Anterior cingulate cortex (tissue), 58 donors: Measurements from ENCODE around the gene STAC3.

Source experiments
- DNase-seq, 58 donors: peaks; one replicate each; lab custom pipeline; 2025; lab: John Stamatoyannopoulos, UW

Gene STAC3

DNA sequence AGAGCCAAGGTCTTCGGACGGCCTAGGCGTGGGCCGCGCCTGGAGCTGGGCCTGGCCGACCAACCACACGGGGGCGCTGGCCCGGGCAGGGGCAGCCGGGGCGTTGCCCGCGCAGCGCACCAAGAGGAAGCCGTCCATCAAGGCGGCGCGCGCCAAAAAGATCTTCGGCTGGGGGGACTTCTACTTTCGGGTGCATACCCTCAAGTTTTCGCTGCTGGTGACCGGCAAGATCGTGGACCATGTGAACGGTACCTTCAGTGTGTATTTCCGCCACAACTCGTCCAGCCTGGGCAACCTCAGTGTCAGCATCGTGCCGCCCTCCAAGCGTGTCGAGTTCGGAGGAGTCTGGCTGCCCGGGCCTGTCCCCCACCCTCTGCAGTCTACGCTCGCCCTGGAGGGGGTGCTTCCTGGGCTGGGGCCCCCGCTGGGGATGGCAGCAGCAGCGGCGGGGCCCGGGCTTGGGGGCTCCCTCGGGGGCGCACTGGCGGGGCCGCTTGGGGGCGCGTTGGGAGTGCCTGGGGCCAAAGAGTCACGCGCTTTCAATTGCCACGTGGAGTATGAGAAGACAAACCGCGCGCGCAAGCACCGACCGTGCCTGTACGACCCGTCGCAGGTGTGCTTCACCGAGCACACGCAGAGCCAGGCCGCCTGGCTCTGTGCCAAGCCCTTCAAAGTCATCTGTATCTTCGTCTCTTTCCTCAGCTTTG is 25.9 kb downstream of the STAC3 start:
- DNase-seq: no peak

DNA sequence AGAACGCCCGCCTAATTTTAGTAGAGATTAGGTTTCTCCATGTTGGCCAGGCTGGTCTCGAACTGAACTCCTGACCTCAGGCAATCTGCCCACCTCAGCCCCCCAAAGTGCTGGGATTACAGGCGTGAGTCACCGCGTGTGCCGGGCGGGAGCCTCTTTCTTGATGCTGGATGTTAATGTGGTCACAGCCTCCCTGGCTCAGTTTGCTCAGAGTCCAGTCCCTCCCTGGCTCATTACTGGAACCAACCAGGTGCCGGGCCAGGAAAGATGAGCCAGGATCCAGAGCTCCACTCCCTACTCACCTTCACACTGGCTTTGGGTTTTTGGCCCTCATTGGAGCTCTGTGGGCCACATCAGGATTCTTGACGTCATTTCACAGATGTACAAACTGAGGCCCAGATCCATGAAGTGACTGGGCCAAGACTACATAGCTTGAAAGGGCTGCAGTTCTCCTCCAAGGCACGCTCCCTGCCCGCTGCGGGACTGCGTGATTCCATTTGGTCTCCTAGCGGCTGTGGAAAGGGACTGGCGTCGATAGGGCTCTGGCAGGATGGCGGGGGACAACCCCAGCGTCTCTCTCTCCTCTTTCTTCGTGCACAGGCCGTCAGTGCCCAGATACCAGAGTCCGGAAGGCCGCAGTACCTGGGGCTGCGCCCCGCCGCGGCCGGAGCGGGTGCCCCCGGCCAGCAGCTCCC is 26.6 kb downstream of the STAC3 start:
- no peak for DNase-seq

DNA sequence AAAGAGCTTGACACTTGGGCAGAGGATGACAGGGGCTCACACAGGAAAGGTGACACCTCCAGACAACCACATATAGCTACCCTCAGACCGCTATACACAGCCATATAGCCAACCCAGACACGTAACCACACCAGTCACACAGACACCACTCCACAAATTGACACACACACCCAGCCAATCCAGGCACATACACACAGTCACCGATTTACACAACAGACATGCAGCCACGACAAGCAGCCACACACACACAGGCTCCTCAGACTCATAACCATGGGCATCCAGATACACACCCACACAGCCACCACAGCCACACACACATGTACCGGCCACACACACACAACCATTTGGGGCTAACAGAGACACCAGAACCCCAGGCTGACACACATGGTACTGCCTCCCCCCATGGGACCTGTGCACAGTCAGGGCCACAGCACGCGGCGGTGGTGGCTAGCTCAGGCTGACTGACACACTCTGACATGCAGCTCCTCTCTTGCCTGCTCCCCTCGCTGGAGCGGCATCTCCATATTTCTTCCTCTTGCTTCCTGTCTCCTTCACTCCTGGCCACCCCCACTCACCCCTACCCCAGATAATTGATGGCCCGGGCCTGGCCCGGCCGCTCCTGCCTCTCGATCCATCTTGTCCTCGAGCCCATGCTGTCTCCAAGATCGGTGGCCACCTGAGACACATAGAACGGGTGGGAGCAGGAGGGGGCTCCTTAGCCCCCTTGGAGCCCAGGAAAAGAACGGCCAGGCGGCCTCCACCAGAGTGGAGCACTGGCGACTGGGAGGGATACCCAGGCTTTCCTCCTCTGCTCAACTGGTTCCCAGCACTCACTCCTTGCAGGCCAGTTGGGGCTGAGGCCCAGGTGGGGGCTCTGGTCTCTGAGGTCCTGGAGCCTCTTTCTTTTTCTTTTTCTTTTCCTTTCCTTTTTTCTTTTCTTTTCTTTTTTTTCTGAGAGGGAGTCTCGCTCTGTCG is 27.5 kb downstream of the STAC3 start:
- DNase-seq: no peak

DNA sequence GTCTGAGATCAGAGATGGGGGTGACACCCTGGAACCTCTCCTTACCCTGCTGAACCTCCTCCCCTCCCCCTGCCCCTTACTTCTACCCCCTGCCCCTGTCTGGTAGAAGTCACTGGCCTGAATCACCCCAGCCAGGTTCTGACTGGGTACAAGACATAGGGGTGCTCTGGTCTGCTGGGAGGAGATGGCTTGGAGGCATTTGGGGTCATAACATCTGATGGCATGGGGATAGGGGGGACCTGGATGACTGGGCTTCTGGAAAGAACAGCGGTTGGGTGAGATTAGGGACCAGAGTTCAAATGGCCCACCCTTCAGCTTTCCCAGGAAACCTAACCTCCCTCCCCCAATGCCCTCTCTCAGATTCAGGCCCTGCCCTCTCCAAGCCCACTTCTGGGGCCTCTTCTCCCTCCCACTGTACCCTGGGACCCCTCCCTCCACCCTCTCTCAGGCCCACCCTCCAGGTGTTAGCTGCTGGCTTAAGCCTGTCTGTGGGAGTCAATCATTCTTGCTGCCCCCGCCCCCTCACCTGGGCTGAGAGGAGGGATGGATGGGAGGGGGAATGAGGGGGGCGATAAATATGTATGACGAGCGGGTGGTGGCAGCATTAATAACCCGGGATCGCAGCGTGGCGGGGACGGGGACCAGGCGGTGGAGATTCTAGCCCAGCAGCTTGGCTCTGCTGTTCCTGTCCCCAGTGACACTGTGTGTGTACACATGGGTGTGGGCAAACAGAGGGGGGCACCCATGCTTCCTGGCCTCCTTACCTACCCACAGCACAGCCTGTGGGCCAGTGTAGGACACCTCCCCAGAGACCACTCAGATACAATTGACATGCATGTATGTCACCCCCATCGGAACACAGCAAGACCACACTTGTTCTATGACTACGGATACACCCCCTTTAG is 28.4 kb downstream of the STAC3 start:
- no peak for DNase-seq

DNA sequence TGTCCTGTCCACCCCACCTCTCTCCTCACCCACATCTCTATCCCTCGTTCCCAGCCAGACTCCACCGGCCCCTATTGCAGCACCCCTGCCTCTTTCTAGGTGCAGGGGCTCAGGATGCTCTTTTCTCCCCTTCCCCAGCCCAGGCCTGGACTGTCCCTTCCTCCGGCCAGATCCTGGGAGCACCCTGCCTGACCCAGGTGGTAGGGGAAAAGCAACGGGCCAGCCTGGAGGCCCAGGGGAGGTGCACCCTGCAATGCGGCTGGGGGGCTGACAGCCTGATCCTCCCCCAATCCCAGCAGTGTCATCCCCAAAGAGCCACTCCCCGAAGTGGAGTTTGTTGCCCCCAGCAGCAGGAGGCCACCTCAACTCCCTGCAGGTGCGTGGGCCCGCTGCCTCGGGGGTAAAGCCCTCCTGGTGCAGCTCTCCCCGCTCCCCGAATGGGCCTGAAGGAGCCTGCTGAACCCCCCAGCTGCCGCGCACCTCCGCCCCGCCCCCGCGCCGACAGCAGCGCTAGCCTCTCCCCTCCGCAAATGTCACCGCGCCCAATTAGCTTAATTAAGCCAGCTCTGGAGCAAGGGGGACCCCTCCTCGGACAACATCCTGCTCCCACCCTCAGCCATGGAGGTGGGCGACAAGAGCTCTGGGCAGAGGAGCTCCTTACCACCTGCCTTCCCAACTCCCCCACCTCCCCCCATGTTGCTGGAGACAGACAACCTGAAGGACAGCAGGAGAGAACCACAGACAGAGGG is 29.6 kb downstream of the STAC3 start:
- DNase-seq: no peak

DNA sequence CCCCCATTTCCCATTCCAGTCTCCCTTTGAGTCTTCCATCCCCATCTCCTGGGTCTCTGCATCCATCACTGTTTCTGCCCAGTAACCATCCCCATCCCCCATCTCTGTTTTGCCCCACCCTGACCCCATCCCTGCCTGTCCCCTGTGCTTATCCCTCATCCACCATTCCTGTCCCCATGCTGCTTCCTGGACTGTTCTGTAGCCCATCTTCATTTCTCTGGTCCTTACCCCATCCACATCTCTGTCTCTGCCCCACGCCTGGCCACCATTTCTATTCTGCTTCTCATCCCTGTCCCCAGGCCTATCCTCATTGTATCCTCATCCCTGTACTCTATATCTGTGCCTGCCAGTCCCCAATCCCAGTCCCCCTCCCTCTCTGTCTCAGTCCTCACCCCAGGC is 30.2 kb downstream of the STAC3 start:
- DNase-seq: no peak

DNA sequence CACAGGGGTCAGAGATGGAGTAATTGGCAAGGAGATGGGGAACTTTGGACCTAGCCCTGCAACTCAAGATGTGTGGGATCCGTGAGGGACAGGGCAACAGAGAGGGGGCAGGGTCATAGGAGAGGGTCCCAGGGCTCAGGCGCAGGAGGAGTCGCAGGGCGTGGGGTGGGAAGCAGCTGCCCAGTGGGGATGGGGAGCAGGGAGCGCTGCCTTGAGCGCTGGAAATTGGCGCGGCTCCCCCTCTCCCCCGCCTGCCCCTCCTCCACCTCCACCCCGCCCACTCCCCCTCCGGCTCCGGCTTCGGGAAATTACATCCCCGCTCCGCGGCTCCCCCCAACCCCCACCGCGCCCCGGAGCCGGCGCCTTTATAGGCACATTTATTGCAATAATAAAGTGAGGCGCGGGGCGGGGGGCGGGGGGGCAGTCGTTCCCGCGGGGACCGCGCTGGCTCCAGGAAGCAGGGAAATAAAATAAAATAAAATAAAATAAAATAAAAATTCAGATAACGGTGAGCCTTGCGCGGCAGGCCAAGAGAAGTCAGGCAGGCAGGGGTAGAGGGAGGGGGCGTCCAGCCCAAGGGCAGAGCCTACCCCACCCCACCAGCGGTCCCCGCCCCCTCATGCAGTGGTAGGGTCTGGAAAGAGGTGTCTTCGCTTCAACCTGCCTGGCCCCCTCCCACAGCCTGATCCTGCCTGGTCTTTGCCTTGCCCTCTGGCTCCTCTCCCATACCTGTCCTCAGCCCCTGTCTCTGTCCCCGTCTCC is 30.8 kb downstream of the STAC3 start:
- DNase-seq: no peak

DNA sequence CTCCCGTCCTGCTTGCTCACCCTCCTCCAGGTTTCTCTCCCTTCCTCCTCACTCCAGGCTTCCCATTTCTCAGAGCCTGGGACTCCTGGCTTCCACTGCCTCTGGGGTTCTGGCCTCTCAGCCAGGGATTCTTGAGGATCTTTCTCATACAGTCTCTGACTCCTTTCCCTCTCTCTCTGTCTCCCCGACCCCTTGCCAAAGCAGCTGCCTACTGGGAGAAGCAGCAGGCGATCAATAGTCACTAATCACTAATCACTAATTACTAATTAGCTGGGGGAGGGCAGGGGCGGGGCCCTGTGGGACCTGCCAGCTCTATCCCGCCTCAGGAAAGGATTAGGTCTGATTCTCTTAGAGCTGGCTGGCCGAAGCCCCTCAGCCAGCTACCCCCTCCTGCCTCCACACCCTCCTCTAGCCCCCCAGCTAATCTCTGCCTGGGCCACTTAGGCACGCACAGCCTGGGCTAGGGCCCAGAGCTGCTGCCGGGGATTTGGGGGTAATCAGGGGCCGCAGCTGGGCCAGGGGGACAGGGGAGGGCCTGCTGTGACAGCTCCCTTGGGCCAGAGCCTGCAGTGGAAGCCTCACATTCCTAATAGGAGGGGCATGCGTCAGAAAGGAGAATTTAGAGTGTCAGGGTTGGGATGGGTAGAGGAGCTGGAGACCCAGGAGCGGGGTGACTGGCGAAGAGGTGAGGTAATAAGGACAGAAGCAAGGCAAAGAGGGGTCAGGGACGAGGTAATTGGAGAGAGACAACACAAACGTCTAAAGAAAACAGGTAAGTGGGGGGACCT is 31.6 kb downstream of the STAC3 start:
- DNase-seq: no peak

DNA sequence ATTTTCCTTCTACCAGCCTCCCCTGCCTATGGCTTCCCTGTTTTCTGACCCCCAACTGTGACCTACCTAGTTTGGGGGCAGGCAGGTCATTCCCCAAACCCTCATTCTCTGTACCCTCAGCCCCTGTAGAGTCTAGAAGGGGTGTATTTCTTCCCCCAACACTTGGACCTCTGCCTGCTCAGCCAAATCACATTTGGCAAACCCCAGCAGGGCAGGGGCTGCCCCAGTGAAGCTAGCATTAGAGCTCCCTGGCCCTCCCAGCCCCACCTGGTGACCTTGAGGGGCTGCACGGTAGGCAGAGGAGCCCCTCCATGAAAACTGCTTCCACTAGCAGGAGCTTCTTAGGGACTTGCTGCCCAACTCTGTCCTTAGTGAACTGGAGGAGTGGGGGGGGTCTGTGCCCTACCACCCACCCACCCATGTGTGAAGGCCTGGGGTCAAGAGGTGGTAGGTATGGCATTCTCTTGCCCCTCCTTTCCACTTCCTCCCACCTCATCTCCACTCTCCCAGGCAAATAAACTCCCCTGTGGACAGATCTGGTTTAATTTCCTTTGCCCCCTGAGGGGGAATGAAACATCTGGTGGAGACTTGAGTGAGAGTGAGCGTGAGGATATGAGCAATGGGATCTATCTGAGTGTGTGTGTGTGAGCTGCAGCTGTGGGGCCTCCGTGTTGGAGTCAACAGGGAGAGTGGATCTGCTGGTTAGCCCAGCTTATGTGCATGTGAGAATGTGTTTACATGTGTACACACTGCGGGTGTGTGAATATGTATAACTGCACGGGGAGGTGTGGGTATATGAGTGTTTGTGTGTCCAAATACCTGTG is 32.7 kb downstream of the STAC3 start:
- no peak for DNase-seq

DNA sequence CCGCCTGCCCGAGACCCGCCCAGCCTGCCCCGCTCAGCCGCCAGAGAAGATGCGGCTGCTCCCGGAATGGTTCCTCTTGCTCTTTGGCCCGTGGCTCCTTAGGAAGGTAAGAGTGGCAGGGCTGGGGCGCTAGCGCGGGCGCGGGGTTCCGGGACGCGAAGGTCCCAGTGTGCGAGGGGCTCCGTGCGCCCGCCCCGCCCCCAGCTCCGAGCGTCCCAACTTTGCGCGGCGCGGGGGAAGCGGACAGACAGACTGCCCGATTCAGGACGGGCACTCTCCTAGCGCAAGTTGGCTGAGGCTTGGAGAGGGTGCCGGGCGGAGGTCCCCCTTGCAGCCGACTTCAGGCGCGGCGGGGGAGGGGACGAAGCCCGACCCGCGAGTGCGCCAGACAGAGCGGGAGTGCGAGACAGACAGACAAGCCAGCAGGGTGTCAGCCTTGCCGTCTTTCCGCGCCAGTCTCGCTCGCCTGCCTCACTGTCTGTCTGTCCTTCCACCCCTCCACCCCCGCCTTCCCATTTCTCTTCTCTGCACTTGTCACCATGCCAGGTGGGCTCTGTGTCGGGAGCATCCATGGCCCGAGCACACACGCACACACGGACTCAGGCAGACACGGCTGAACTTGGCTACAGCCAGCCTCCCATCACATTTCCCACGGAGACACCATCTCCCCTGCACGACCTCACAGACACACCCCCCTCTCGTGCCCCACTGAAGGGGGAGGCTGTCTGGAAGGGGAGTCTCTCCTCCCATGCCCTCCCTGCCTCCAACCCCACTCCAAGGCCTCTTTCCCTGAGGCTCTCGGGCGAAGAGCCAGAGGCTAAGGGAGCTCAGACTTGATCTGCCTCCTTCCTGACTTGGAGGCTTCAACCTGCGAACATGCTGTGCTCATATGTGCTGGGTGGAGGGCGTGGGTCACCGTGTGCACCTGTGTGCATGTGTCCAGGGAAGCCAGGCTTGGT is 33.8 kb downstream of the STAC3 start:
- DNase-seq: no peak

DNA sequence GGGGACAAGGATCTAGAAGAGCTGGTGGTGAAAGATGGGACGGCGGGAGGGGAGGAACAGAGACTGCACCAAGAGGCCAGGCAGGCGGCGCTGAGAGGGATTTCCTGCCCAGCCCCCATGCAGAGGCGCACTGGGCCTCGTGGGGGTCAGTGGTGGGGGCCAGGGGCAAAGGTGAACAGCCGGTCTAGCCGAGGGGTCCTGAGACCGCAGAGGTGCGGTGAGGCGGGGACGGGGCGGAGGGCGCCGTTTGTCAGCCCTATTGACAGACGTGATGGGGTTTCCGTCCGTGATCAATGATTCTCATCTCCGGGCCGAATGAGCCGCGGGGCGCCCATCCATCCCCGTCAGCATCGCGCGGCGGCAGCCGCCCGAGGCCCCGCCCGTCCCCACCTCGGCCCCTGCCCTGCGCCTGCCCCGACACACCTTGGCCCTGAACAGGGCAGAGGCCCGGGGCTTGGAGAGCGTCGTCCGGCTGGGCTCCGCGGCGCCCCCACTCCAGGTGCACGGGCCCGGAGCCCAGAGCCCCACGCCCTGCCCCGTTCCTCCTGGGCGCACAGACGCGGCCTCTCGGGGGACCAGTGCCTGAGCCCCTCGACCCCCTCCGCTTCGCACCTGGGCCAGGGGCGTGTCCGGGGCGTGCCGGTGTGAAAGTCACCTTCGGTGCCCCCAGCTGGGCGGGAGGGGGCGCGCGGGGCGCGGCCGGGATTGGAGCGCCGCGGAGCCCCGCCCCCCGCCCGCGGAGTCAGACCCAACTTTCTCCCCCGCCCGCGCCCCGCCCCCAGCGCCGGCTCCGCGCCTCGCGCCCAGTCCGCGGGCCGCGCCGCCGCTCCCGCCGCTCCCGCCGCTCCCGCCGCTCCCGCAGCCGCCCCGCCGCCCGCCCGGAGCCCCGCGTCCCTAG is 34.7 kb downstream of the STAC3 start, which contains the start of gene NXPH4:
Gene NXPH4 (plus strand): TSS at position 781 of the 898 bp plus-strand sequence. CDS start 176 bp downstream, outside the sequence.
- DNase-seq: no peak

DNA sequence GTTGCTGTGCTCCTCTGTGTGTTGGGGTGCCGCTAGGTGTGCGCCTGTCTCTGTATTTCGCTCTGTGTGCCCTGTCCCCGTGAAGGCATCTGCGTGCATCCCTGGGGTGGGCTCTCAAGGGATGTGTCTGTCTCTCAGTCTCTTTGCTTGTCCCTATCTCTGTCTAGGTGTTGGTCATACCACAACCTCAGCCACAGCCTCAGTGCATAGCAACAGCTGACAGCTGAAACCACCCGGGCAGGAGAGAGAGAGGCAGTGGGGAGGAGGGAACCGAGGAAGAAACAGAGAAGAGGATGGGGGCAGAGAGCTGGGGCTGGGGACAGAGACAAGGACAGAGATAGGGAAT is 35.3 kb downstream of the STAC3 start:
- DNase-seq: peak in 1 of 58 donors; percentile 8

DNA sequence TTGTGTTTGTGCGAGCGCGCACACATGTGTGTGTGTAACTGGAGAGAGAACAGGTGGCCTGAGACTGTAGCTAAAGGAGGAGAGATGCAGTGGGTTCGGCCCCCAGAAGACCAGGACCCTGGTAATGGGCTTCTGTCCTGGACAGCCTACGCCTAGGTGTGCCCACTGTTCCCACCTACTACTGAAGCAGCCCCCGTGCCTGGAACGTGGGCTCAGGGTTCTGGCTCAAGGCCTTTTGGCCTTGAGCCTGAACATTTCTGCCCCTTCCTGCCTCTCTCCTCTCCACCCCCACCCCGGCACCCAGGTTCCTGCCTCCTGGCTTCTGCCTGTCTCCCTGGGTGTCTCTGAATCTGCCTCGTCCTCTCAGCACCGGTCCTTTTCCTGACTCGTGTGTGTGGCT is 35.9 kb downstream of the STAC3 start:
- DNase-seq: no peak

DNA sequence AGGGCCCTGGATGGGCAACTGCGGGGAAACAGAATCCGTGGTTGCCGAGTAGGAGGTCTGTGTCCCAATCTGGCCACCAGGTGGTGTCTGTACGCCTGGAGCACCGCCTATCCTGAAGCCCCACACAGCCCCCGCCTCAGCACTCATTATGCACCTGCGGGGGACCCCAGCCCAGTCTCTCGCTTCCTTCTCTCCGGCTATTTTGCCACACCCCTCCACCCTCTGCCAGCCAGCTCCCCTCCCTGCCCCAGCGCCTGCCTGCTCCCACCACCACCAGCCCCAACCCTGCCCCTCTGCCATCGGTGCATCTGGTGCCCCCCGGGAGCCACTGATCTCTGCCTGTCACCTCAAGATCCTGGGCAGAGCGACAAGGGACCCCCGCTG is 36.6 kb downstream of the STAC3 start:
- peak in 35 of 58 donors; percentile 7 to 60 (median 26) for DNase-seq
